ENCODE data around the gene TP53. TPM values are rescaled to one million over a fixed set of nuclear protein-coding genes. Genes with fewer than 3 reads are reported as not detected.
A peak's percentile ranks its signal among the peaks of the same experiment; 100 is the strongest.

The TP53 gene
- 217 and 220 TPM in 2 replicates for total RNA-seq

GRCh38 chr17:7687072-7687907 is at the start of gene TP53:
TSS of gene TP53 (minus strand) at chr17:7687490. CDS start at chr17:7676594, 10,896 bp downstream.
- intact Hi-C loops (cut with micrococcal nuclease): loop anchor here (1.0 to 10.0 kb wide), 9 partner anchors 37 to 538 kb away; partner anchors contain the start of genes ATP1B2, EIF5A, KDM6B and PER1
- POLR2A ChIA-PET: interaction anchor here (0.5 to 5.9 kb wide), 79 partner anchors 13 to 1171 kb away, joined by 3 to 109 read pairs (median 7); partner anchors contain the start of genes ACADVL, ACAP1, ATP1B2 and BORCS6
- H3K9me3 Mint-ChIP-seq: no peaks in the 10 kb centered on the region
- peak; percentile 53 for ATAC-seq (ENCODE audit: low read depth)
- peak within 1 kb of the TSS; percentile 99 for H3K27ac Mint-ChIP-seq
- CTCF ChIA-PET: interaction anchor here (0.7 to 4.2 kb wide), 19 partner anchors 9 to 336 kb away, joined by 3 to 40 read pairs (median 6); partner anchors contain the start of genes ATP1B2, CNTROB, FXR2 and MPDU1
- H3K36me3 Mint-ChIP-seq (ENCODE audit: low read depth): peaks cover 37% of the 10 kb centered on the region
- TF ChIP-seq, protein P1, sequence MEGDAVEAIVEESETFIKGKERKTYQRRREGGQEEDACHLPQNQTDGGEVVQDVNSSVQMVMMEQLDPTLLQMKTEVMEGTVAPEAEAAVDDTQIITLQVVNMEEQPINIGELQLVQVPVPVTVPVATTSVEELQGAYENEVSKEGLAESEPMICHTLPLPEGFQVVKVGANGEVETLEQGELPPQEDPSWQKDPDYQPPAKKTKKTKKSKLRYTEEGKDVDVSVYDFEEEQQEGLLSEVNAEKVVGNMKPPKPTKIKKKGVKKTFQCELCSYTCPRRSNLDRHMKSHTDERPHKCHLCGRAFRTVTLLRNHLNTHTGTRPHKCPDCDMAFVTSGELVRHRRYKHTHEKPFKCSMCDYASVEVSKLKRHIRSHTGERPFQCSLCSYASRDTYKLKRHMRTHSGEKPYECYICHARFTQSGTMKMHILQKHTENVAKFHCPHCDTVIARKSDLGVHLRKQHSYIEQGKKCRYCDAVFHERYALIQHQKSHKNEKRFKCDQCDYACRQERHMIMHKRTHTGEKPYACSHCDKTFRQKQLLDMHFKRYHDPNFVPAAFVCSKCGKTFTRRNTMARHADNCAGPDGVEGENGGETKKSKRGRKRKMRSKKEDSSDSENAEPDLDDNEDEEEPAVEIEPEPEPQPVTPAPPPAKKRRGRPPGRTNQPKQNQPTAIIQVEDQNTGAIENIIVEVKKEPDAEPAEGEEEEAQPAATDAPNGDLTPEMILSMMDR (IDR thresholded peaks at IDR 0.05): no peak
- peak within 1 kb of the TSS; percentile 97 for H3K4me3 Mint-ChIP-seq
- DNase-seq: peak; percentile 79
- peaks cover 53% of the 10 kb centered on the region for H3K4me1 Mint-ChIP-seq
- H3K27me3 Mint-ChIP-seq: no peaks in the 10 kb centered on the region

GRCh38 chr17:7732981-7733539 is 45.8 kb upstream of the TP53 start:
- Mint-ChIP-seq H3K4me1 (peaks cover 8% of the 10 kb centered on the region), H3K27me3 (peaks cover 10% of the 10 kb centered on the region), H3K4me3 (no peak overlapping the region), H3K9me3 (no peaks in the 10 kb centered on the region), H3K36me3 (ENCODE audit: low read depth) (no peaks in the 10 kb centered on the region), H3K27ac (no peak overlapping the region)
- intact Hi-C loops (cut with micrococcal nuclease): no loop called here
- ChIA-PET CTCF (no interaction called here), POLR2A (no interaction called here)
- DNase-seq: no peak
- no peak for ATAC-seq (ENCODE audit: low read depth)
- TF ChIP-seq, protein P1 (IDR thresholded peaks at IDR 0.05): no peak

DNA sequence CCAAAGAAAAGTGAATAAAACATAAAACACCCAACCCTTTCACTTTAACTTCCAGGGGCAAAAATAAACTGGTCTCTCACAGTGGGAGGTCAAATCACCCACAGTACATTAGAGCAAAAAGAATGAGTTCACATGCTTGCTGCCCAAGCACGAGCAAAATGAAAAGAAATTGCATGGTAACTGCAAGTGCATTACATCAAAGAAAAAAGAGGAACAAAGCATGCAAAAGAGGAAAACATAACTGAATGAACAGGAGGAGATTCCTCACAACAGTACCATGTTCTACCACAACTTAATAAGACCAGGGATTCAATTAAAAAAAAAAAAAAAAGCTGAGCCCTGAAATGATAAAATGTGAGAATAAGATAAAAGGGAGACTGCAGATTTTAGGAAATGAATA is 42.5 kb upstream of the TP53 start:
- CTCF ChIA-PET: no interaction called here
- Mint-ChIP-seq H3K4me3 (no peak overlapping the region), H3K27me3 (peaks cover 12% of the 10 kb centered on the region), H3K4me1 (peaks cover 8% of the 10 kb centered on the region), H3K36me3 (ENCODE audit: low read depth) (no peaks in the 10 kb centered on the region), H3K9me3 (no peaks in the 10 kb centered on the region), H3K27ac (no peak overlapping the region)
- DNase-seq (no peak), ATAC-seq (ENCODE audit: low read depth) (no peak)
- TF ChIP-seq, protein P1 (IDR thresholded peaks at IDR 0.05): no peak
- POLR2A ChIA-PET: interaction anchor here (0.7 to 1.2 kb wide), 2 partner anchors 42 to 492 kb away, joined by 3 to 5 read pairs; partner anchors contain the start of gene TP53
- intact Hi-C loops (cut with micrococcal nuclease): no loop called here

GRCh38 chr17:7727886-7728285 is 40.6 kb upstream of the TP53 start:
- Mint-ChIP-seq H3K4me3 (no peak overlapping the region), H3K4me1 (peaks cover 8% of the 10 kb centered on the region), H3K36me3 (ENCODE audit: low read depth) (no peaks in the 10 kb centered on the region), H3K27me3 (peaks cover 16% of the 10 kb centered on the region), H3K27ac (no peak overlapping the region), H3K9me3 (no peaks in the 10 kb centered on the region)
- ChIA-PET CTCF (interaction anchor here (0.6 to 1.6 kb wide), 2 partner anchors 16 to 1317 kb away, joined by 4 read pairs; no protein-coding TSS in a partner anchor), POLR2A (no interaction called here)
- no peak for DNase-seq
- TF ChIP-seq, protein P1 (IDR thresholded peaks at IDR 0.05): no peak
- no peak for ATAC-seq (ENCODE audit: low read depth)
- intact Hi-C loops (cut with micrococcal nuclease): no loop called here

DNA sequence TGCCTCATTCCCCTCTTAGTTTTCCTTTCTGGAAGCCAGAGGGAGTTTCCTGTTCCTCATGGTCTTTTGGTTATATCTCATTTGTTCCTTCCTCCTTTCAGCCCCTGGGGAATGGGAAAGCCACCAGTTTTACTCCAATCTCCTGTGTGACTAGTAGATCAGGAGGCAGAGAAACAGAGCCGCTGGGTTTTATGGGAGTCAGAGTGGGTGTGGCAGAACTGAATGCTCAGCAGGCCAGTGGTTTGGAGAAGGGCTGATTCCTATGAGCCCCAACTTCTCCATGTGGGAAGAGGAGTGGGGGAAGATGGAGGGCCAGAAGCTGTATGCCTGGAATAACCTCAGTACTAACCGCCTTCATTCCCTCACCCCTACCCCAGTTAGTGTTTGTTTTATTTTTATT is 34.3 kb upstream of the TP53 start:
- no peaks in the 10 kb centered on the region for H3K36me3 Mint-ChIP-seq (ENCODE audit: low read depth)
- H3K27ac Mint-ChIP-seq: no peak overlapping the region
- intact Hi-C loops (cut with micrococcal nuclease): no loop called here
- H3K4me3 Mint-ChIP-seq: no peak overlapping the region
- H3K9me3 Mint-ChIP-seq: no peaks in the 10 kb centered on the region
- no peak for ATAC-seq (ENCODE audit: low read depth)
- peaks cover 14% of the 10 kb centered on the region for H3K4me1 Mint-ChIP-seq
- POLR2A ChIA-PET: no interaction called here
- TF ChIP-seq, protein P1 (IDR thresholded peaks at IDR 0.05): no peak
- peaks cover 47% of the 10 kb centered on the region for H3K27me3 Mint-ChIP-seq
- CTCF ChIA-PET: no interaction called here
- no peak for DNase-seq

All from activated B cell treated with CpG ODN at 0.5 μM for 24 hours (primary cell).